Astrocyte of the hippocampus (primary cell): ENCODE data around the gene EIF6.
"Not testable (repeated sequence)": the region's sequence is repeated elsewhere in the genome, so short reads cannot be mapped to it uniquely, and the experiment has no call there.

Experiments
- DNase-seq: peaks from one replicate; pipeline ENCODE4 v3.0.0; 2011; ENCODE audit warnings: low read depth, low spot score

Gene EIF6

DNA sequence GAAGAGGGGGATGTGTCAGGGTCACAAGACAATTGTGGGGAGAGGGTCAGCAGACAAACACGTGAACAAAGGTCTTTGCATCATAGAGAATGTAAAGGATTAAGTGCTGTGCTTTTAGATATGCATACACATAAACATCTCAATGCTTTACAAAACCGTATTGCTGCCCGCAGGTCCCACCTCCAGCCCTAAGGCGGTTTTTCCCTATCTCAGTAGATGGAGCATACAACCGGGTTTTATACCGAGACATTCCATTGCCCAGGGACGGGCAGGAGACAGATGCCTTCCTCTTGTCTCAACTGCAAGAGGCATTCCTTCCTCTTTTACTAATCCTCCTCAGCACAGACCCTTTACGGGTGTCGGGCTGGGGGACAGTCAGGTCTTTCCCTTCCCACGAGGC, 22.3 kb downstream of the EIF6 start:
- not testable (repeated sequence) for DNase-seq

DNA sequence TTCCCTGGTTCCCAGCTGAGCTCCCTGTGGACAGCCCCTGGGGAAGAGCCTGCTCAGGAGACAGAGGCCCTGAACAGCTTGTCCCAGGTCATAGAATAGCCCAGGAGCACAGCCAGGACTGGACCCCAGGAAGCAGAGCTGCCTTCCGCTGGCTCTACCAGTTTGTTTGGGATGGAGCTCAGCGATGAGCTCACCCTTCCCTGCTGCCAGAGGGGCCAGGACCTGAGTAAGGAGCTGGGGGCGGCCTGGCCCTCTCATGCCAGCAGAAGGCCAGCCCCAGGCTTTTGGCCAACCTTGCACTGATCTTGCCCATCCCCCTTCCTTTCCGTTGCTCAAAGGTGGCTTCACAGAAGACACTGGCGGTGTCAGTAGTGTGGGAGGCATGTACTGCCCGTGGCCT, 24.1 kb downstream of the EIF6 start:
- no peak for DNase-seq

DNA sequence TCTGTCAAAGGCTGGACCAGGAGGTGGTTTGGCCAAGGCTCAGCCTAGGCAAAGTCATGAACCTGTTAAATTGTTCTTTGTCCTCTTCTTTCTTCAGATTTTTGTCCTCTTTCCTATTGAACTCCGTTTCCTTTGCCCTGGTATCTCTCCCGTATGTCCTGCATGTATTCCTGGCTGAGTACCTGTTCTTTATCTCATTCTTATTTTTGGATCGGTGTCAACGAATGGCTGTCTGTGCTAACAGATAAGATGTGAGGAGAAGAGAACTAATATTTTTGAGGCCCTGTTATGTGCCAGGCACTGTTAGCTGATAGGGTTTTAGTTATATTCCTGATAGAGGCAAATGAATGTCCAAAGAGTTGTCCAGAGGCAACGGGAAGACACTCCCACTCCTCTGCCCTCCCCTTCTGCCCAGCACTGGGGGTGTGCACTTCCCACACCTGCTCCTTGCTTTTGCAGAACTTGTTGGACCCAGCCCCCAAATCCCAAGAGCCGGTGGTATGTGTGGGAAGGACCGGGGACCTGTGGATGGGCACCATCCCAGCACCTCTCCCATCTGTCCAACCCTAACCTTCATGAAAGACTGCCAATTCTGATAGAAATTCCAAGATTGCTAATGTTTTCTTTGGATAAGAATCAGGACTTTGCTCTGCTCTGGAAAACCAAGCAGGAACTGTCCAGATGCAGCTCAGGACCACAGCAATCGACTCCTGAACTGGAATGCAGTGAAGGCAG, 27.2 kb downstream of the EIF6 start:
- DNase-seq: peak; percentile 66

DNA sequence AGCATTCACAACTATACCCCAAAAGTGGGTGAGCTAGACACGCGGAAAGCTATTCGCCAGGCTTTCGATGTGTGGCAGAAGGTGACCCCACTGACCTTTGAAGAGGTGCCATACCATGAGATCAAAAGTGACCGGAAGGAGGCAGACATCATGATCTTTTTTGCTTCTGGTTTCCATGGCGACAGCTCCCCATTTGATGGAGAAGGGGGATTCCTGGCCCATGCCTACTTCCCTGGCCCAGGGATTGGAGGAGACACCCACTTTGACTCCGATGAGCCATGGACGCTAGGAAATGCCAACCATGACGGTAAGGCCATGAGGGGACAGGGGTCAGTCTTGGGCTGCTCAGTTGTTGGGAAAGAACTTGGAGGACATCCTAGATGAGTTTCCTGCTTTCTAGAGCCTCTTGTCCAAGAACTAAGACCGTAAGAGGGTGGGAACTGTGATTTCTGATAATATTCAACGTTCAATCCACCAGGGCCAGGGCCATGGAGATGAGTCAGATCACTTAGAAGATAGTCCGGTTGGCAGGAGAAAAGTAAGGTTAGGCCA, 30.0 kb downstream of the EIF6 start:
- no peak for DNase-seq

DNA sequence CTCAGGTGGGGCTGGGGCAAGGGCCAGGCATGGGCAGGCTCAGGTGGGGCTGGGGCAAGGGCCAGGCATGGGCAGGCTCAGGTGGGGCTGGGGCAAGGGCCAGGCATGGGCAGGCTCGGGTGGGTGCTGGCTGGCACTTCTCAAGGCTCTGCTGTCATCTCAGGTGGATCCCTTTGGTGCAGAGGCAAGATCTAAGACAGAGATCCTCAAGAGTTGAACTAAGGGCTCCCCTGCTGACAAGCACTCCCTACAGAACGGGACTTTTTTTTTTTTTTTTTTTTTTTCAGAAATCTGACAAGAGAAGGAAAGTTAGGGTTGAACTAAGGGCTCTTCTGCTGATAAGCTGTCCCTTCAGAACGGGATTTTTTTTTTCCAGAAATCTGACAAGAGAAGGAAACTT, 31.6 kb downstream of the EIF6 start:
- no peak for DNase-seq

DNA sequence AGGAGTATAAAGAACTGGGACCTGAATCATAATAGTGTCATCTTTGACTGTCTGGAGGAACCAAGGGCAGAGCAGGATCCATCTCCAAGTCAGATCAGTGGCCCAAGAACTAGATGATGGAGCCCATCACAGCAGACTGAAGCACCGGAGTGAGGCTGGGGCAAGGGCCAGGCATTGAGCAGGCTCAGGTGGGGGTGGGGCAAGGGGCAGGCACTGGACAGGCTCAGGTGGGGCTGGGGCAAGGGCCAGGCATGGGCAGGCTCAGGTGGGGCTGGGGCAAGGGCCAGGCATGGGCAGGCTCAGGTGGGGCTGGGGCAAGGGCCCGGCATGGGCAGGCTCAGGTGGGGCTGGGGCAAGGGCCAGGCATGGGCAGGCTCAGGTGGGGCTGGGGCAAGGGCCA, 32.0 kb downstream of the EIF6 start:
- not testable (repeated sequence) for DNase-seq

- no peak for DNase-seq
These were observed 32.5 kb downstream of the EIF6 start for GRCh38 chr20:35252037-35252461.

DNA sequence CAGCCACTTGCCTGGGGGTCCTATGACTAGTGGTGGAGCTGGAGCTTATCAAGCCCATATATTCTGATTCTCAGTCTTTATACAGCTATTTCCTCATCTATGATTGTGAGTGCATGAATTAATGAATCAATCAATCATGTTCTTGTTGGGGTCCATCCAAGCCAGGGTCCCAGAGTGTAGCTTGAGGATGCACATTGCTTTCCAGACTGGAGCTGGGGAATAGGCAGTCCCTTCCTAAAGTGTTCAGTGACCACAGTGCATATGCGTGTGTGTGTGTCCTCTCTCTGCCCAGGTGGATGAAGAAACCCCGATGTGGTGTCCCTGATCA, 33.0 kb downstream of the EIF6 start:
- no peak for DNase-seq

GRCh38 chr20:35248641-35249475, 35.7 kb downstream of the EIF6 start:
- no peak for DNase-seq

DNA sequence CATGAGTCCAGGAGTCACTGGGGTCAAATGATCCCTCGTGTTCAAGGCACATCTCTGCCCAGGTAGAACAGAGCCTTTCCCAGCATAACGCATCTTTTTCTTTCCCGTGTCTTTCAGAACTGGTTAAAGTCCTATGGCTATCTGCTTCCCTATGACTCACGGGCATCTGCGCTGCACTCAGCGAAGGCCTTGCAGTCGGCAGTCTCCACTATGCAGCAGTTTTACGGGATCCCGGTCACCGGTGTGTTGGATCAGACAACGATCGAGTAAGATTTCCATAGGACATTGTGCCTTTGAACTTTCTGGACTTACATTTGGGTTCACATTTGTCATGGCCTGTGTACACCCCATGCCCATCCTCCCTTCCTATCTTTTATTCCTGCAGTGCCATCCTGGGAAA, 37.8 kb downstream of the EIF6 start:
- no peak for DNase-seq

- DNase-seq: no peak
These were observed 40.6 kb downstream of the EIF6 start for GRCh38 chr20:35243986-35244385.

- no peak for DNase-seq
These were observed 41.3 kb downstream of the EIF6 start for GRCh38 chr20:35243317-35243716.

- DNase-seq: no peak
These were observed 43.7 kb downstream of the EIF6 start for GRCh38 chr20:35240811-35241293.

- DNase-seq: no peak
These were observed 44.3 kb downstream of the EIF6 start for GRCh38 chr20:35240083-35240810.

GRCh38 chr20:35238735-35239134, 45.8 kb downstream of the EIF6 start:
- DNase-seq: no peak

- DNase-seq: no peak
These were observed 46.4 kb downstream of the EIF6 start for GRCh38 chr20:35238170-35238569.

- DNase-seq: no peak
These were observed 47.1 kb downstream of the EIF6 start for GRCh38 chr20:35237486-35237885.

DNA sequence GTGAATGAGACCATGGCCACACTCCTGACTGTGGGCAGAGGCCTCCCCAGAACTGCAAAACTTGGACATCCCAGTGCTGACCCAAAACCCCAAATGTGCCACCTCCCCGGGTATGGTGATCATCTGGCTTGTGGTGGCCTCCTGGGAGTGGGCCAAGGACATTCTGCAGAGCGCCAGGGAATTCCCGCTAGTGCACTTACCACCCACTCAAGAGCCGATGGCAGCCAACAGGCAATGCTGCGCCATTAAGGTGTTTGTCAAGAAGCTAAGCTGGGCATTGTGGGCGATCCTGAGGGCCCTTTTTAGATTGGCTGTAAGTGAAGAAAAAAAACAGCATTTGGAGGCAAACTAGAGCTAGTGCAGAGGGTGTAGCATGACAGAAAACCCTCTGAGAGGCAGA, 48.7 kb downstream of the EIF6 start:
- DNase-seq: no peak

DNA sequence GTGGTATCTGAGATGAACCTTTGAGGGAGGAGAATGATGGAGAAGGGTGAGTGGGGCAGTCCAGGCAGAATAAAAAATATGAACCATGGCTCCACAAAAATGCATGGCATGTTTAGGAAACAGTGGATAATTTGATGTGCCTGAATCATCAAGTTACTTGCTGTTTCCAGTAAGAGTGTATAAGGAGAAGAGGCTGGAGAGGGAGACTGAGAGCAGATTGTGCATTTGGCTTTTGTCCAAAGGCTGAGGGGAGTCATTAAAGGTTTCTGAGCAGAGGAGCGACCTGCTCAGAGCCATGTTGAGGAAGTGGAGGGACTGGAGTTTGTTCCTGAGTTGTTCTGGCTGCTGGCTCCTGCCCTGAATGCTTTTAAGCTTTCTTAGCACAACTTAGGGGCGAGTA, 52.0 kb downstream of the EIF6 start:
- DNase-seq: peak; percentile 84
